BLaER1 (cell line): ENCODE results near the gene OCA2.

ENCODE experiments used
- H3K27ac ChIP-seq: shearing (Covaris generic); formaldehyde crosslinking; 2 replicates; pipeline ENCODE4 v1.8.1; 2022
- H3K27me3 ChIP-seq: shearing (Covaris generic); formaldehyde crosslinking; 2 replicates; pipeline ENCODE4 v1.8.1; 2022
- H3K36me3 ChIP-seq: shearing (Covaris generic); formaldehyde crosslinking; 2 replicates; pipeline ENCODE4 v1.8.1; 2022
- H3K4me1 ChIP-seq: shearing (Covaris generic); formaldehyde crosslinking; 2 replicates; pipeline ENCODE4 v1.8.1; 2022
- H3K4me2 ChIP-seq: shearing (Covaris generic); formaldehyde crosslinking; 2 replicates; pipeline ENCODE4 v1.8.1; 2022
- H3K4me3 ChIP-seq: shearing (Covaris generic); formaldehyde crosslinking; 2 replicates; pipeline ENCODE4 v1.8.1; 2022
- H3K9ac ChIP-seq: shearing (Covaris generic); formaldehyde crosslinking; 2 replicates; pipeline ENCODE4 v1.8.1; 2022
- H3K9me3 ChIP-seq: shearing (Covaris generic); formaldehyde crosslinking; 2 replicates; pipeline ENCODE4 v1.8.1; 2022
- H4K20me1 ChIP-seq: shearing (Covaris generic); formaldehyde crosslinking; 2 replicates; pipeline ENCODE4 v1.8.1; 2022
- Cebpa-rat ChIP-seq: shearing (Covaris generic); IDR thresholded peaks from 2 replicates; pipeline ENCODE4 v1.8.1; 2022

OCA2 gene

DNA sequence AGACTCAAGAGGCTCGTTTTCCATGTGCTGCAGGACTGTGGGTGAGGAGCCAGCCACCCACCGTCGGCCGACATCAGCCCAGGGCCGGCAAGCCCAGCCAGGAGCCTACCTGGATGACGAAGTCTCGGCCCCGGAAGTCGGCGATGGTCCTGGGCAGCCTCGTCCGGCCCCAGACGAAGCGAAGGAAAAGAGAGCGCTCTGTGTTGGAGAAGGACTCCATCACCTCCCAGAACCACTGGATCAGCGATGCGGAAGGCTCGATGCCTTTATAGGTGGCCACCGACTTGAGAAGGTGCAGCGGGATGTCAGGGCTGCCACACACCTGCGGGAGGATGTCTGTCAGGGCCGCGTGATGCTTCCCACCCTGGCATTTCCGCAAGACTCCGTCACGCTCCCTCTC, 13.8 kb upstream of the OCA2 start:
- no peak overlapping the region for H3K27ac ChIP-seq
- H3K9me3 ChIP-seq = no peaks in the 10 kb centered on the region
- peaks cover 52% of the 10 kb centered on the region for H4K20me1 ChIP-seq
- H3K27me3 ChIP-seq = peaks cover 7% of the 10 kb centered on the region
- no peak overlapping the region for H3K4me2 ChIP-seq
- H3K4me1 ChIP-seq = peaks cover 11% of the 10 kb centered on the region; the same call in 1 of the 2 replicates
- no peak overlapping the region for H3K9ac ChIP-seq
- H3K36me3 ChIP-seq = peaks cover 71% of the 10 kb centered on the region
- TF ChIP-seq Cebpa-rat = no peak
- no peak overlapping the region for H3K4me3 ChIP-seq

DNA sequence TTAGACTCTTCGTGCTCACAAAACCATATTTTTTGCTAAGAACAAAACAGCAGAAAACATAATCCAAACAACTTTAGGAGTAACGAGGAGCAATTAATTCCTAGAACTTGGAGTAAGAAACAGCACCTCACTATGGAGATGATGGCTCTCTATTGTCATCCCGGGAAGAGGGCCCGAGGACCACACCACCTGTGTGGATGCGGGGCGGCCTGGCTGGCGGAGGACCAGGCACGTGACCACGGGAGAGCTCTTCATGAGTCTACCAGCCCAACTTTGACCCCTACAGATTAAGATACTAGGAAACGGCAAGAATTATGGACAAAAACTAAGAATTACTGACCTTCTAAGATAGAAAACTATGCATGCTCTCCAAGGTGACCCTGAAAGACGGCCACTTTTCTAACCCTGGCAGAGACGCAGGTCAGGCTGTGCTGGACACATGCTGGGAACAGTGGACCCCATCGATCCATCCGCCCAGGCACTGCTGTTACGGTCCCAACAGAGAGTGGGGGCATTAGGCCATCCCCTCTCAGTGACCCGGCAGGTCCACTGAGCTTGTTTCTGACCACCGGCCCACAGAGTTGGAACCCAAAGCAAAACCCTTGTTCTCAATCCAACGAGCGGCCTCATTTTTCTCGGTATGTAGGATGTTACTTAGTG, 13.1 kb upstream of the OCA2 start:
- H3K4me3 ChIP-seq = no peak overlapping the region
- TF ChIP-seq Cebpa-rat = no peak
- H3K9ac ChIP-seq = no peak overlapping the region
- no peak overlapping the region for H3K27ac ChIP-seq
- peaks cover 59% of the 10 kb centered on the region for H4K20me1 ChIP-seq
- H3K4me1 ChIP-seq = peaks cover 12% of the 10 kb centered on the region
- H3K27me3 ChIP-seq = peaks cover 15% of the 10 kb centered on the region
- H3K9me3 ChIP-seq = no peaks in the 10 kb centered on the region
- peaks cover 64% of the 10 kb centered on the region for H3K36me3 ChIP-seq
- no peak overlapping the region for H3K4me2 ChIP-seq

DNA sequence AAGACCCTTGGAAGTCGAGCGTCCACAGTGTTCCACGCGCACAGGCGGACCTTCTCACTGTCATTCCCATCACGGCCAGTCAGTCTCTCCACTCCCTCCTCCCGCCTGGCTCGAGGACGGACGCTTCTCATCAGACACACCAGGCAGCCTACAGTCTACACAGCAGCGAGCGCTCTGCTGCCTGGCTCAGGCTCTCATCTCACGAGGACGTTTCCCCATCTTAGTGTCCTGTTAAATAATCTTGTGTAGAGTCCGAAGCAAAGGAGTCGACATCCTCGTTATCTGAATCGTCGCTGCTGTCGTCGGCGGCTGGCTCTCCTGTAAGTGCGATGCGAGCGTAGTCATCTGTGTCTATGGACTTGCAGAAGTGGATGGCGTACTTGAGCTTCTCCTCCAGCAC, 12.4 kb upstream of the OCA2 start:
- no peak overlapping the region for H3K27ac ChIP-seq
- no peak overlapping the region for H3K4me2 ChIP-seq
- H3K36me3 ChIP-seq = peaks cover 57% of the 10 kb centered on the region
- no peak for TF ChIP-seq Cebpa-rat
- no peaks in the 10 kb centered on the region for H3K9me3 ChIP-seq
- H3K4me3 ChIP-seq = no peak overlapping the region
- no peak overlapping the region for H3K9ac ChIP-seq
- H4K20me1 ChIP-seq = peaks cover 65% of the 10 kb centered on the region
- peaks cover 22% of the 10 kb centered on the region for H3K27me3 ChIP-seq
- peaks cover 16% of the 10 kb centered on the region for H3K4me1 ChIP-seq

GRCh38 chr15:28110481-28110881, 11.4 kb upstream of the OCA2 start:
- H3K27ac ChIP-seq = no peak overlapping the region
- H4K20me1 ChIP-seq = peaks cover 63% of the 10 kb centered on the region
- H3K4me2 ChIP-seq = no peak overlapping the region
- peaks cover 32% of the 10 kb centered on the region for H3K27me3 ChIP-seq
- peaks cover 46% of the 10 kb centered on the region for H3K36me3 ChIP-seq
- H3K4me1 ChIP-seq = peaks cover 27% of the 10 kb centered on the region
- no peaks in the 10 kb centered on the region for H3K9me3 ChIP-seq
- no peak for TF ChIP-seq Cebpa-rat
- H3K4me3 ChIP-seq = no peak overlapping the region
- H3K9ac ChIP-seq = no peak overlapping the region

- TF ChIP-seq Cebpa-rat = no peak
- Histone ChIP-seq H3K36me3 (peaks cover 40% of the 10 kb centered on the region), H3K9ac (no peak overlapping the region), H3K4me3 (no peak overlapping the region), H3K4me2 (no peak overlapping the region), H3K27ac (no peak overlapping the region), H3K4me1 (peaks cover 27% of the 10 kb centered on the region), H3K9me3 (no peaks in the 10 kb centered on the region), H3K27me3 (peaks cover 39% of the 10 kb centered on the region), H4K20me1 (peaks cover 57% of the 10 kb centered on the region)
These were observed 10.7 kb upstream of the OCA2 start for GRCh38 chr15:28109626-28110455.

- H3K4me1 ChIP-seq = peaks cover 27% of the 10 kb centered on the region
- peak overlapping the region; percentile 97 for H3K4me2 ChIP-seq
- H3K9ac ChIP-seq = no peak overlapping the region
- TF ChIP-seq Cebpa-rat = no peak
- H3K27me3 ChIP-seq = peaks cover 40% of the 10 kb centered on the region
- H4K20me1 ChIP-seq = peaks cover 42% of the 10 kb centered on the region
- no peaks in the 10 kb centered on the region for H3K9me3 ChIP-seq
- peak overlapping the region; percentile 67; the same call in 1 of the 2 replicates for H3K4me3 ChIP-seq
- H3K36me3 ChIP-seq = peaks cover 20% of the 10 kb centered on the region
- no peak overlapping the region for H3K27ac ChIP-seq
These were observed 8.8 kb upstream of the OCA2 start for GRCh38 chr15:28107904-28108275.

DNA sequence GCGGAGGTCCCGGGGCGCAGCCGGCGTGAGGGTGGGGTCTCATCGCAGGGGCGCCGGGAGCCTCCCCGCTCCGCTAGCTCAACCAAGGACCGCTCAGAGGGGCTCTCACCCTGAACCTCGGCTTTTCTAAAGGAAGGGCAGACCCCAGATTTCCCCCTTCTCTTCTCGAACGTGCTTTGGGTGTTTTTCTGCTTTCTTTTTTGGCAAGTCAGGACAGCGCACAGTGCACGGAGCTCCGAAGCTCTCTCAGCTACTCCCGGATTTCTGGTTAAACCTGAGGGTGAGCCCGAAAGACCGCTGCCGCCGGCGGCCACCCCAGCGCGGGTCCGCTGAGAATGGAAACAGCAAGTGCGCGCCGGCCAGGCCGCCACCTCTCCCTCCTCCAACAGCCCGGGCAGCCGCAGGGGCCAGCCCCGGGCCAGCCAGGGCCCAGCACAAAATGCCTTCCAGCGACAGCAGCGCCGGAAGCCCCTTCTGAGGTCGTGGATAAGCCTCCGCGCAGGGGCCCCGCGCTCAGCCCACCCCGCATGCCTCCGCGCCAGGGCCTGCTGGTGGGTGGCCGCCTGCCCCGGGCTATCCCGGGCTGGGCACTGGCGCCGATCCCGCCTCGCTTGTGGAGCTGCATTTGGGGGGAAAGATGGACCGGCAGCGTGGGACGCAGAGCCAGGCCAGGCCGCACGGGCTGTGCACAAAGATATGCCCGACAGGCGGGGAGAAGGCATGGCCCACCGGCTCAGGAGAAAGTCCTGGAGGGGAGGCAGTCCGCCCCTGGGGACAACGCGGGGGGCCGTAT, 8.2 kb upstream of the OCA2 start:
- H3K4me2 ChIP-seq = peak overlapping the region; percentile 97
- H3K36me3 ChIP-seq = peaks cover 15% of the 10 kb centered on the region
- H4K20me1 ChIP-seq = peaks cover 42% of the 10 kb centered on the region
- H3K4me3 ChIP-seq = peak overlapping the region; percentile 67
- H3K9ac ChIP-seq = peak overlapping the region; percentile 56
- TF ChIP-seq Cebpa-rat = no peak
- H3K4me1 ChIP-seq = peaks cover 29% of the 10 kb centered on the region
- H3K9me3 ChIP-seq = no peaks in the 10 kb centered on the region
- no peak overlapping the region for H3K27ac ChIP-seq
- H3K27me3 ChIP-seq = peaks cover 44% of the 10 kb centered on the region

DNA sequence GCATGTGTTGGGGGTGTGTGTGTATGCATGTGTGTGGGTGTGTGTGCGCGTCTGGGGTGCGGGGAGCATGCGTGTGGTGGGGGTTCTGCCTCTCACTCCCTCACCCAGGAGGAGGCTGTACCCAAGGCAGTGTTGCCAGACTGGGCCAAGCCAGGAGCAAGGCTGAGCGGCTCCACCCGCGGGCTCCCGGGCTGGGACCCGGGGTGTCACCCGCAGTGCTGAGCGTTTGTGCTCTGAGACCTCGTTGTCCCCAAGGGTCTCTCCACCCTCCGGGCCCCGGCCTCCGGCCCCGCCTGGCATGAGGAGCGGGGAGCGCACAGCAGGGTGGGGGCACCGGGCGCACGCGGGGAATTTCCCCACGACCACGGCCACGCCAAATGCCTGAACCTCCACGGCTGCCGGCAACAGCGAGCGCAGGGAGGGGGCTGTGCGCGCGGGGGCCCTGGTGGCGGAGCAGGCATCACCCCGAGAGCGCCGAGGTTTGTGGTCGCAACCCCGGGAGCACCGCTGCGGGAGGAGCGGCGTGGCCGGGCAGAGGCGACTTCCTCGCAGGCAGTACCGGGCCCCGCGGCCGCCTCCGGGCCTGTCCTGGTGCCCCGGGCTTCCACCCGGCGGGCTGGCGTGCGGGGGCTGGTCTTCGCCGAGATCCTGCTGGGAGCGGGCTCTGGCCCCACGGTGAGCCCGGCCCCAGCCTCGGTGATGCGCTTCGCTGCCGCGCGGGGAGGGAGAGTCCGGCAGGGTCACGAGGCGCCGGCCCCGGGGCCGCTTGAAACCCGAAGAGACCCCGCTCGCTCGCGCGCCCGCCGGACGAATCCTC, 7.4 kb upstream of the OCA2 start:
- Histone ChIP-seq H3K4me3 (peak overlapping the region; percentile 67), H3K9me3 (no peaks in the 10 kb centered on the region), H3K27me3 (peaks cover 46% of the 10 kb centered on the region), H3K36me3 (peaks cover 6% of the 10 kb centered on the region), H3K4me1 (peaks cover 37% of the 10 kb centered on the region), H3K27ac (no peak overlapping the region), H4K20me1 (peaks cover 42% of the 10 kb centered on the region), H3K9ac (peak overlapping the region; percentile 56), H3K4me2 (peak overlapping the region; percentile 97)
- TF ChIP-seq Cebpa-rat = no peak

DNA sequence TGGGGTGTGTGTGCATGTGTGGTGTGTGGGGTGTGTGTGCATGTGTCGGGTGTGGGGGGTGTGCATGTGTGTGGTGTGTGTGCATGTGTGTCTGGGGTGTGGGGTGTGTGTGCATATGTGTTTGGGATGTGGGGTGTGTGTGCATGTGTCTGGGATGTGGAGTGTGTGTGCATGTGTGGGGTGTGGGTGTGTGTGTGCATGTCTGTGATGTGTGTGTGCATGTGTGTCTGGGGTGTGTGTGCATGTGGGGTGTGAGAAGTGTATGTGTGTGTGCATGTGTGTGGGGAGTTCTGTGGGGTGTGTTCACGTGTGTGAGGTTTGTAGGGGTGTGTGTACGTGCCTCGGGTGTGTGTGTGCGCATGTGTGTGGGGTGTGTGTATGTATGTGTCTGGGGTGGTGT, 6.7 kb upstream of the OCA2 start:
- Histone ChIP-seq H3K4me2 (peak overlapping the region; percentile 97), H3K4me3 (no peak overlapping the region), H3K36me3 (peaks cover 3% of the 10 kb centered on the region), H3K27me3 (peaks cover 46% of the 10 kb centered on the region), H3K4me1 (peaks cover 38% of the 10 kb centered on the region), H3K9ac (no peak overlapping the region), H4K20me1 (peaks cover 40% of the 10 kb centered on the region), H3K9me3 (no peaks in the 10 kb centered on the region), H3K27ac (no peak overlapping the region)
- no peak for TF ChIP-seq Cebpa-rat
